Islet precursor cell (in vitro differentiated cells): Measurements from ENCODE around the gene TPST1.
"Not testable (repeated sequence)": the region's sequence is repeated elsewhere in the genome, so short reads cannot be mapped to it uniquely, and the experiment has no call there.

Source experiments
- DNase-seq: peaks from one replicate; pipeline ENCODE4 v3.0.0-alpha.2; 2018

The TPST1 gene

DNA sequence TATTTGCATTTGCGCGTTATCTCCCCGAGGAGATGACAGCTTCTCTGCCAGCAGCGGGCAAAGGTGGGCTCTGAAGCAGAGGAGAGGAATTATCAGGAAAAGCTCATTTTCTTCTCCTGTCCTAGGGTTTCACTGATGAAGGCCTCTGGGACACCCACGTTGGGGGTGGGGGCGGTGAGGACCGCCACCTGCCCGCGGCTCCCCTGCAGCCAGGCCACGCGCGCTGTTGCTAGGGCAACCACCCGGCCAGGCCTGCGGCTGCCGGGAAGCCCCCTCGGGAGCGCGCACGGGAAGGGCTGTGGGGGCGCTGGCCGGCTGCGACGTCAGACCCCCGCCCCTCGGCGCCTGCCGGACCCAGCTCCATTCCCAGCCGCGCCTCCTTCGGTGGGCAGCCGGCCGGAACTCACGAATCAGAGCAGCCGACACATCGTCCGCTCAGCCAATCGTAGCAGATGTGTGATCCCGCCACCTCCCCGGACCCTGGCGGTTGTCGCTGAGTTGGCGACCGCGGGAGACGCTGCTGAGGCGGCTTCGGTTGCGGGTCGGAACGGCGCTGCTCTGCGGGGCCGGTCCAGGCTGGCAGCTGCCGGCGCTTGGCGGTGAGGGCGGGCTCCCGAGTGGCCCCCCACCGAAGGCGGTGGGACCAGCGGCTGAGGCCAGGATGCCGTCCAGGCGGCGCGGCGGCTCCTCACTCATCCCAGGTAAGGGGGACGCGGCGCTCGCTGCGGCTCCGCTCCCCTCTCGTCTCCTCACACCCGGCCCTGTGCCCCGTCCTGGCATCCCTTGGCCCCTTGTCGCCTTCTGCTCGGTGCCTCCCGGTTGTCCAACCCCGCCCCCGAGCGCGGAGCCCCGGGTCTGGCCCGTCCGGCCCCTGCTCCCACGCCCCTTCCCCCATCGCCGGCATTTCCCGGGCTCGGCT, at the start of gene TPST1:
Gene TPST1, plus strand, starts transcription at position 513 of the 919 bp plus-strand sequence. CDS start 35,092 bp downstream, outside the sequence.
- peak; percentile 98 for DNase-seq

DNA sequence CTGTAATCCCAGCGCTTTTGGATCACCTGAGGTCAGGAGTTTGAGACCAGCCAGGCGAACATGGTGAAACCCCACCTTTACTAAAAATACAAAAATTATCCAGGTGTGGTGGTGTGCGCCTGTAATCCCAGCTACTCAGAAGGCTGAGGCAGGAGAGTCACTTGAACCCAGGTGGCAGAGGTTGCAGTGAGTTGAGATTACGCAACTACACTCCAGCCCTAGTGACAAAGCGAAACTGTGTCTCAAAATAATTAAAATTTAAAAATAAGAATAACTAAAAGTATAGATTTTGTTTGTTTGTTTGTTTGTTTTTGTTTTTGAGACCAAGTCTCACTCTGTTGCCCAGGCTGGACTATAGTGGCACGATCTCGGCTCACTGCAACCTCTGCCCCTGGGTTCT, 49.1 kb upstream of the TPST1 start:
- DNase-seq = not testable (repeated sequence)

DNA sequence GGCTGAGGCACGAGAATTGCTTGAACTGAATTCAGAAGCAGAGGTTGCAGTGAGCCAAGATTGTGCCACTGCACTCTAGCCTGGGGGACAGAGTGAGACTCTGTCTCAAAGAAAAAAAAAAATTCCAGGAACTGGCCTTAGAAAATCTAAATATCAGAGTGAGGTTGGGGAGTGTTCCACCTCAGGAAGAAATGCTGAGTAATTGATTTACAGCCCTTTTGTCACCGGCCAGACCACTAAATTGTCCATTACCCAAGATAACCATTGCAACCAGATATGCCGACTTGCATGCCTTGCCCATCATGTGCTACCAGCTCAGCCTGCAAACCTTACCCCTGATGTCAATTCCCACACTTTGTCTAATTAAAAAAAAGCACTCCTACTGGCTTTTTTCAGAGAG, 48.1 kb upstream of the TPST1 start:
- DNase-seq = no peak

DNA sequence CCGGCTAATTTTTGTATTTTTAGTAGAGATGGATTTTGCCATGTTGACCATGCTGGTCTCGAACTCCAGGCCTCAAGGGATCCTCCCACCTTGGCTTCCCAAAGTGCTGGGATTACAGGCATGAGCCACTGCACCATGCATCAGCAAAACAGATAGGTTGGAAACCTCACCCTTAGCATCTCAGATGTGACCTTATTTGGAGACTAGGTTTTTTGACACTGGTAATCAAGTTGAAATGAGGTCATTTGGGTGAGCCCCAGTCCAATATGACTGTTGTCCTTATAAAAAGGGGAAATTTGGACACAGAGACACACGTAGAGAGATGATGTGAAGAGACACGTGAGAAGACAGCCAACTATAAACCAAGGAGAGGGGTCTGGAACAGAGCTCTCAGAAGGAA, 42.5 kb upstream of the TPST1 start:
- DNase-seq = no peak

DNA sequence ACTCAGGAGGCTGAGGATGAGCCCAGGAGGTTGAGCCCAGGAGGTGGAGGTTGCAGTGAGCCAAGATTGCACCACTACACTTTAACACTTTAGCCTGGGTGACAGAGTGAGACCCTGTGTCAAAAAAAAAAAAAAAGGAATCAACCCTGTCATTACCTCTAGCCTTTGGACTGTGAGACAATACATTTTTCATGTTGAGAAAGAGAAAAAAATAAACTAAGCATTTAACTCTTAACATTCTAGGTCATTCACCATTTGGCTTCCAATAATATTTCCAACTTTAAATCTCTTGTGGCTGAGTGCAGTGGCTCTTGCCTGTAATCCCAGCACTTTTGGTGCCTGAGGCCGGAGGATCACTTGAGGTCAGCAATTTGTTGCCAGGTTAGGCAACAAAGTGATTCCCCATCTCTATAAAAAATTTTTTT, 41.9 kb upstream of the TPST1 start:
- no peak for DNase-seq

DNA sequence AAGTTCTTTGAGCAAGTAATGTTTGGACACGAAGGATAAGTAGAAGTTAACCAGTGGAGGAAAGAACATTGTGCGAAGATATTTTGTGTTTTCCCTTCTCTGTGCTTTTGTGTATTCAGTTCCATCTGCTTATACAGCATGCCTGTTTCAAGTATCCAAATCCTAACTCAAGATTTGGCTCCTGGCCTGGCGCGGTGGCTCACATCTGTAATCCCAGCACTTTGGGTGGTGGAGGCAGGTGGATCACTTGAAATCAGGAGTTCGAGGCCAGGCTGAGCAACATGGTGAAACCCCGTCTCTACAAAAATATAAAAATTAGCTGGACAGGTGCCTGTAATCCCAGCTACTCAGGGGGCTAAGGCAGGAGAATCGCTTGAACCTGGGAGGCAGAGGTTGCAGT, 40.8 kb upstream of the TPST1 start:
- DNase-seq = no peak

DNA sequence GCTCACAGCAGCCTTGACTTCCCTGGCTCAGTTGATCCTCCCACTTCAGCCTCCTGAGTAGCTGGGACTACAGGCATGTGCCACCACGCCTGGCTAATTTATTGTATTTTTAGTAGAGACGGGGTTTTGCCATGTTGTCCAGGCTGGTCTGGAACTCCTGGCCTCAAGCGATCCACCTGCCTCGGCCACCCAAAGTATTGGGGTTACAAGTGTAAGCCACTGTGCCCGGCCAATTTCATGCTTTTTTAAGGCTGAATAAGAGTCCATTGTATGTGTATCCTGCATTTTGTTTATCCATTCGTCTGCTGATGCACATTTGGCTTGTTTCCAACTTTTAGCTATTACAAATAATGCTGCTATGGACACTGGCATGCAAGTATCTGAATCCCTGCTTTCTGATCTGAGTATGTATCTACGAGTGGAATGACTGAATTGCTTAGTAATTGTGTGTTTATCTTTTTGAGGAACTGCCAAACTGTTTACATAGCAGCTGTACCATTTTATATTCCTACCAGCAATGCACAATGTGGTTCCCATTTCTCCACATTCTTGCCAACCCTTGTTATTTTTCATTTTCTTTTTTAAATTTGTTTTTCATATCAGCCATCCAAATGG, 37.3 kb upstream of the TPST1 start:
- no peak for DNase-seq

DNA sequence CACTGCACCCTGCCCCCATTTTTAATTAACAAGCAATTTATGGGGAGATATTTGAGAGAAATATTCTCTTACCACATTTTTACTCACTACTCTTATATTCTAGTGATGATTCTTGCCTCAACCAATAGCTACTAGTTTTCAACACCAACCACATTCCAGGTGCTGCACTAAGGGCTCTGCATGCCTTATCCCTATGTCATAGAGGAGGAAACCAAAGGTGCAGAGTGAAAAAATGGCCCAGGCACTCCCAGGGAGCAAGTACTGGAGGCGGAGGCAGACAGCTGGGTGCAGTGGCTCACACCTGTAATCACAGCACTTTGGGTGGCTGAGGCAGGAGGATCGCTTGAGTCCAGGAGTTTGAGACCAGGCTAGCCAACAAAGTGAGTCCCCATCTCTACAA, 35.5 kb upstream of the TPST1 start:
- no peak for DNase-seq

DNA sequence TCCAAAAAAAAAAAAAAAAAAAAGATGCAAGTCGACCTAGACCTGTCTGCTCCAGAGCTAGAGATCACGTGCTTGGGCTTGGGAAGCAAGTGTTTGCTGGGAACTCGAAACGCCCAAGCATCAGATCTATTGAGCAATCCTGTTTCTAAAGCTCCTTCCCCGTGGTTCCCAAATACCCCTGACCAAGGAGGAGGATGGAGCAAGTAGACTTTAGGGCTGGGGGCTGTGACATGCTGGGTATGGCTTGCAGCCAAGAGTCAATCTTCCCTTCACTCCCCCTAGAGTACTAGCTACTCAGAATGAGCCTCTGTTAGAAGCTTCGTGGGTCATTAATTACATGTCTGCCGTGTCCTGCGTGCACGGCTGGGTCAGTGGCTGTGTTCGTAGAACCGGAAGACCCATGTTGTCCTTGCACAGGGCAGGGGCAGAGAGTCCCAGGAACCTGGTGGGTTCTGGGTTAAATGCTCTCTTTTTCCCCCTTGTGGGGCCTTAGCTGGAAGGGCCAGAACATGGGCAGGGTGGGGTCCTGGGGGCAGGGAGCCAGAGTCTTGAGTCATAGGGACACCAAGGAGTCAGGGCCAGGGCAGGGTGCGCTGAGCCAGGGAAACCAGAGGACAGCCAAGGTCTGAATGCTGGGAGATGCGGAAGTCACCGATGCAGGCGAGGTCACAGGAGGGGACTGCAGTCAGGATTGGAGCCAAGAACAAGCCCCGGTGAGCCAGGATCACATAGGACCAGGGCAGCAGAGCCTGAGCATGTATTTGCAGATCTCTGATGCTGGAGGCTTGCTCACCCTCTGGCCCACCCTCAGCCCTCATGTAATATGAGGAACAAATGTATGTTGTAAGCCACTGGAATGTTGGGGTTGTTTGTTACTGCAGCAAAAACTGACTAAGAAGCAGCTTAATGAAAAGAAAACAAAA, 34.6 kb upstream of the TPST1 start:
- DNase-seq = peak; percentile 60

DNA sequence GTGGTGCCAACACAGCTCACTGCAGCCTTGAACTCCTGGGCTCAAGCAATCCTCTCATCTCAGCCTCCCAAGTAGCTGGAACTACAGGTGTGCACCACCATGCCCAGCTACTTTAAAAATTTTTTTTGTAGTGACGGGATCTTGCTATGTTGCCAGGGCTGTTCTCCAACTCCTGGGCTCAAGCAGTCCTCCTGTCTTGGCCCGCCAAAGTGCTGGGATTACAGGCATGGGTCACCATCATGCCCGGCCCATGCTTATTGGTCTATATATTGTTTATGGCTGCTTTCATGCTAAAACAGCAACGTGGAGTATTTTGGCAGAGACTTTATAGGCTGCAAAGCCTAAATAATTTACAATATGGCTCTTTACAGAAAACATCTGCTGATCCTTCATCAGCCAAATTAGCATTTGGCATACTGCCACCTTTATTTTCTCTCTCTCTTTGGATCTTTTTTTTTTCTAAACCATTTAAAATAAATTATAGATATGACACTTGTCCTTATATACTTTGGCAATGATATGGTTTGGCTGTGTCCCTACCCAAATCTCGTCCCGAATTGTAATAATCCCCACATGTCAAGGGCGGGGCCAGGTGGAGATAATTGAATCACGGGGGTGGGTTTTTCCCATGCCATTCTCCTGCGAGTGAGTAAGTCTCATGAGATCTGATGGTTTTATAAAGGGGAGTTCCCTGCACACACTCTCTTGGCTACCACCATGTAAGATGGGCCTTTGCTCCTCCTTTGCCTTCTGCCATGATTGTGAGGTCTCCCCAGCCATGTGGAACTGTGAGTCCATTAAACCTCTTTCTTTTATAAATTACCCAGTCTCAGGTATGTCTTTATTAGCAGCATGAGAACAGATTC, 32.4 kb upstream of the TPST1 start:
- DNase-seq = not testable (repeated sequence)

DNA sequence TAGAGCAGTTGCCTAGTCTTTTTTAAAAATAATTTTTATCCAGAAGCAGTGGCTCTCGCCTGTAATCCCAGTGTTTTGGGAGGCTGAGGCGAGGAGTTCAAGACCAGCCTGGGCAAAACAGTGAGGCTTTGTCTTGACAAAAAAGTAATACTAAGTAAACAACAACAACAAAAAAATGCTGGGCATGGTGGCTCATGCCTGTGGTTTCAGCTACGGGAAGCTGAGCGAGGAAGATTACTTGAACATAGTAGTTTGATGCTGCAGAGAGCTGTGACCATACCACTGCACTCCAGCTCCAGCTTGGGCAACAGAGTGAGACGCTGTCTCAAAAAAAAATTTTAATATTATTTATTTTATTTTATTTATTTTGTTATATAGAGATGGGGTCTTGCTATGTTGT, 31.3 kb upstream of the TPST1 start:
- no peak for DNase-seq

DNA sequence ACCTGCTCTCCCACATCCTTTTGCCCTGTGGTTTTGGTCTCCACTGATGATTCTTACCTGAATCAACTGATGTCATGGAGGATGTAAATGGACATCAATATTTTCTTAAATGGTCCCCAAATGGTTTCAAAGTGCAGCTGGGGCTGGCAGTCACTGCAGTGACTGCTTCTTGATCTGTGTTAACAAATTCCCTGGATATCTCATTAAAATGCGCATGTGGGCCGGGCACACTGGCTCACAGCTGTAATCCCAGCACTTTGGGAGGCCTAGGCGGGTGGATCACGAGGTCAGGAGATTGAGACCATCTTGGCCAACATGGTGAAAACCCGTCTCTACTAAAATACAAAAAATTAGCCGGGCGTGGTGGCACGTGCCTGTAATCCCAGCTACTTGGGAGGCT, 30.1 kb upstream of the TPST1 start:
- not testable (repeated sequence) for DNase-seq

DNA sequence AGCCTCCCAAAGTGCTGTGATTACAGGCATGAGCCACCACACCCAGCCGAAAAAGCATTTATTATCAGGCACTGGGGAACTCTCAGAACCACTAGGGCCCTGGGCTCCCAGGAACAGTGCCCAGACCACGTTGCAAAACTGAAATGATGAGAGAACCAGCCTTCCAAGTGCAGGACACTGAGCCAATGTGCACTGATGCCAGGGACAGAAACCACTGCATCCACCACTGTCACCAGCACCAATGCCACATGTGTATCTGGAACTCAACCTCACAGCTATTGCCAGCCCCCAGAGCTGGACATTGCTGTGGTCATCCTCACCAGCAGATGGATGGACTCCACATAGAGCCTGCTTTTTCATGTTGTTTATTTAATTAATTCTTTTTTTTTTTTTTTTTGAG, 28.2 kb upstream of the TPST1 start:
- no peak for DNase-seq

DNA sequence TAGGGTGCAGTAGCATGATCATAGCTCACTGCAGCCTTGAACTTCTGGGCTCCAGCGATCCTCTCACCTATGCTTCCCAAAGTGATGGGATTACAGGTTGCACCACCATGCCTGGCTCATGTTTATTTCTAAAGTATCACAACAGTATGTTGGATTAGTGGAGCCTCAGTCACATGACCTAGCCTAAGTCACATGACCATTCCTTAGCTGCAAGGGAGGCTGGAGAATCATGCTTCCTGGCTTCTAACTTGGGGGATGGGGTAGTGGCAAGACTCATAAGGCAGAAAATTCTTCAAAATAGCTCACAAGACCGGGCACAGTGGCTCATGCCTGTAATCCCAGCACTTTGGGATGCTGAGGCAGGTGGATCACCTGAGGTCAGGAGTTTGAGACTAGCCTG, 26.9 kb upstream of the TPST1 start:
- DNase-seq = no peak

DNA sequence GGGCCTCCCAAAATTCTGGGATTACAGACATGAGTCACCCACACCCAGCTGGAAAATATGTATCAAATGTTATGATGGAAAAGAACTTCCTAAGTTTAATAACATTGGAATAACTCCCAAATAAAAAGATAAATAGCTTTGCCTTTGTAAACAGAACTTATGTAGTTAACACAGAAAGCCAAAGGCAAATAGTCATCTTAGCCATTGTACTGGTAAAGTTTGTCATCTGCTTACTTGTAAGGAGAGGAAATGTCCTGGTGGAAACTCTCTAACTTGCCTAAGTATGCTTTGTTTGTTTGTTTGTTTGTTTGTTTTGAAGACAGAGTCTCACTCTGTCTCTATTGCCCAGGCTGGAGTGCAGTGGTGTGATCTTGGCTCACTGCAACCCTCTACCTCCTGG, 23.8 kb upstream of the TPST1 start:
- no peak for DNase-seq

DNA sequence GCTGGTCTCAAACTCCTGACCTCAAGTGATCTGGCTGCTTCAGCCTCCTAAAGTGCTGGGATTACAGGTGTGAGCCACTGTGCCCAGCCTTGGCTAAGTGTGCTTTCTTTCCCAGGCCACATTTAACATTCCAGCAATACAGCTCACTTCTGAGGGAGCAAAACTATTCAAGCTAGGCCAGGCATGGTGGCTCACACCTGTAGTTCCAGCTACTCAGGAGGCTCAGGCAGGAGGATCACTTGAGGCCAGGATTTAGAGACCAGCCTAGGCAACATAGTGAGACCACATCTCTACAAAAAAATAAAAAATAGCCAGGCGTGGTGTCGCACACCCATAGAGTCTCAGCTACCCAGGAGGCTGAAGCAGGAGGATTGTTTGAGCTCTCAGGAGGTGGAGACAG, 23.3 kb upstream of the TPST1 start:
- no peak for DNase-seq

DNA sequence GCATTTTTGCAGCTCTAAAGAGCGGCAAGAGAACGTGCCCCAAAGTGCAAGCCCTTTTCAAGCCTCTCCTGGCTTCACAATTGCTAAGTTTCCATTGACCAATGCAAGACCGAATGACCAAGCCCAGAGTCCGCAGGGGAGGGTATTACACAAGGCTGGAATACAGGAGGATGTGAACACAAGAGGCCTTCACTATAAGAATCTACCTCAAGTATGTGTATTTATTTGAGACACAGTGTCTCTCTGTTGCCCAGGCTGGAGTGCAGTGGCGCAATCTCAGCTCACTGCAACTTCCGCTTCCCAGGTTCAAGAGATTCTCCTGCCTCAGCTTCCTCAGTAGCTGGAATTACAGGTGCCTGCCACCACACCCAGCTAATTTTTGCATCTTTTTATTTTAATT, 22.2 kb upstream of the TPST1 start:
- no peak for DNase-seq

DNA sequence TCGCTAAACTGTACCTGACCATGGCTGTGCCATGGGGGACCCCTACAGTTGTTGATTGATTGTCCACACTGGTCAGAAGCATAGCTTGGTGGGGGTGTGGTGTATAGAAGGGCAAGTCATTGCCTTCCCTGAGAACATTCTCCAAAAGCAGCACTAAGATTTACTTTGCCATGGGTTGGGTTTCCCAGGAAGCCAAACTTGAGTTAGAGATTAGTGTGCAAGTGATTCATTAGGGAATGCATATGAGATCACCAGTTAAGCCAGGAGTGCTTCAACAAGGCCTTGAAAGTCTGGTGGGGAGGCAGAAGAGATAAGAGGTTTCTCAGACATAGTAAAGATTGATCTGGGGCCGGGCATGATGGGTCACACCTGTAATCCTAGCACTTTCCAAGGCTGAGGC, 21.4 kb upstream of the TPST1 start:
- DNase-seq = peak; percentile 69

DNA sequence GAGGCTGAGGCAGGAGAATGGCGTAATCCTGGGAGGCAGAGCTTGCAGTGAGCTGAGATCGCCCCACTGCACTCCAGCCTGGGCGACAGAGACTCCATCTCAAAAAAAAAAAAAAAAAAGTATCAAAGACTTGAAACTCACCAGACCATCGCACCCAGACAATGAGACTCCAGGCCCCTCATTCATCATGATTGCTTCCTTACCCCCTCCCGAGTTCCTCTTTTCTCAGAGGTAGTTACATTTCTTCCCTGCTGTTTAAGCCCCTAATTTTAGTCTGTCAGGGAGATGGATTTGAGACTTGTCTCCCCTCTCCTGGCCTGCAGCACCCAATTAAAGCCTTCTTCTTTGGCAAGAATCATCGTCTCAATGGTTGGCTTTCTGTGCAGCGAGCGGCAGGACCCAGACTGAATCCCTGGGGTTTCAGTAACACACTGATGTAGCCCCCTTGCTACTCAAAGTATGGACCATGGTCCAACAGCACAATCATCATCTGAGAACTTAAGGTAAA, 19.4 kb upstream of the TPST1 start:
- DNase-seq = no peak

DNA sequence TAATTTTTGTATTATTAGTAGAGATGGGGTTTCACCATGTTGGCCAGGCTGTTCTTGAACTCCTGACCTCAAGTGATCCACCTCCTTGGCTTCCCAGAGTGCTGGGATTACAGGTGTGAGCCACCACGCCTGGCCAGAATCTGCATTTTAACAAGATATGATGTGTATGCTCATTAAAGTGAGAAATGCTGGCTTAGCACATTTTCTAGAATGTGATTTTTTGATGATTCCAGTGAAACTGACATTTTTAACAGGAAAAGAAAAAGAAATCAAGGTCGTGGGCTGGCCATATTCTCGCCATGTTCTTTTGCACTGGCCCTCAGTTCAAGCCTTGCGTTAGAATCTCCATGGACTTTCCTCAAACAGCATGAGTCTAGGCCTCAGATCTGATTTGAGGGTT, 18.1 kb upstream of the TPST1 start:
- no peak for DNase-seq

DNA sequence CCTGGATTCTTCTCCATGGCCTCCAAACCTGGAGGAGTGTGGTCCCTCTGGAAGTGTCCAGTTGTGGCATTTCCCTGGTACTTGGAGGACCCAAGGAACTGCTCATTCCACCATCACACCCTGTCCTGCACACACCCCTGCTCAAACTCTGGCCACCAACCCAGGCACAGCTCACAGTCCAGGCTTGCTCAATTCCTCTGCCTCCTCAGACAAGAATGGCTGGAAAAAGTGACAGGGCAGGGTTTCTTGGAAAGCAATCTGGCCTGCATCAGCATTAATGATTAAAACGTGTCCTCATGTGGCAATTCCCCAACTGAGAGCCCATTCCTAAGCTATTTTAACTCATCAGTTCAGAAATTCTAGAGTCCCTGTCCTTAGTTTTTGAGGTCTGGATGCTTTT, 17.2 kb upstream of the TPST1 start:
- DNase-seq = no peak

DNA sequence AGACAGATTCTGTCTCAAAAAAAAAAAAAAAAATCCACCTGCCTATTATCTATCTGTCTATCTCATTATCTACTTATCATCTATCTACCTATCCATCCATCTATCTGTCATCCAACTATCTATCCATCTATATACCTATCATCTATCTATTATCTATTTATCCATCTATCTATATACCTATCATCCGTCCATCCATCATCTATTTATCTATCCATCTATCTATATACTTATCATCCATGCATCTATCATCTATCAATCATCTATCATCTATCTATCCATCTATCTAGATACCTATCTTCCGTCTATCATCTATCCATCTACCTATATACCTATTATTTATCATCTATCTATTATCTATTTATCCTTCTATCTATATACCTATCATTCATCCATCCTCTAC, 16.5 kb upstream of the TPST1 start:
- no peak for DNase-seq
